CD4-positive, alpha-beta memory T cell (primary cell): Measurements from ENCODE around the gene ZNF516. TPM values are rescaled to one million over a fixed set of nuclear protein-coding genes. Genes with fewer than 3 reads are reported as not detected.
A peak's percentile ranks its signal among the peaks of the same experiment; 100 is the strongest.

Experiments
- CTCF ChIA-PET: fragments of 350-600 bp; sonication (Branson Sonifier 250); formaldehyde crosslinking; loops from one replicate; lab custom pipeline; 2021; ENCODE audit warnings: inconsistent platforms; ENCODE audit not compliant: partially characterized antibody; lab: Charles Lee
- POLR2A ChIA-PET: fragments of 350-600 bp; sonication (Branson Sonifier 250); formaldehyde crosslinking; loops from one replicate; lab custom pipeline; 2021; ENCODE audit not compliant: partially characterized antibody; lab: Charles Lee
- DNase-seq, 5 donors: peaks; one replicate each; pipeline versions ENCODE4 v3.0.0 to v3.0.0-alpha.2; 2020 to 2022; ENCODE audit warnings: mixed read lengths in 1 of 5
- H3K27ac ChIP-seq: one replicate; pipeline ENCODE4 v1.7.0; 2013; ENCODE audit warnings: low read depth, low read length
- H3K27me3 ChIP-seq: 2 replicates; pipeline ENCODE4 v1.7.0; 2013; ENCODE audit warnings: mild to moderate bottlenecking, low read length, moderate library complexity; ENCODE audit not compliant: insufficient read depth
- H3K36me3 ChIP-seq: 2 replicates; pipeline ENCODE4 v1.7.0; 2013; ENCODE audit warnings: mild to moderate bottlenecking, low read length, moderate library complexity; ENCODE audit not compliant: insufficient read depth
- H3K4me1 ChIP-seq: 2 replicates; pipeline ENCODE4 v1.7.0; 2013; ENCODE audit warnings: mild to moderate bottlenecking, low read length, moderate library complexity; ENCODE audit not compliant: insufficient read depth
- H3K4me3 ChIP-seq, 2 donors: one replicate each; pipeline ENCODE4 v1.7.0; 2013; ENCODE audit warnings: low read length in 2 of 2, mild to moderate bottlenecking in 1 of 2
- H3K9me3 ChIP-seq, 2 donors: one replicate each; pipeline ENCODE4 v1.7.0; 2013; ENCODE audit warnings: low read length in 2 of 2, control low read depth in 1 of 2; ENCODE audit not compliant: control insufficient read depth in 1 of 2
- H3K27ac Mint-ChIP-seq, 7 donors: one replicate each; pipeline ENCODE4 v1.8.0; 2020 to 2021; ENCODE audit warnings: mixed read lengths in 7 of 7, mild to moderate bottlenecking in 6 of 7, inconsistent platforms in 3 of 7, moderate library complexity in 3 of 7
- H3K27me3 Mint-ChIP-seq, 2 donors: one replicate each; pipeline ENCODE4 v1.8.0; 2020 to 2021; ENCODE audit warnings: mixed read lengths in 2 of 2
- H3K36me3 Mint-ChIP-seq, 2 donors: one replicate each; pipeline ENCODE4 v1.8.0; 2020 to 2021; ENCODE audit warnings: mixed read lengths in 2 of 2, inconsistent platforms in 1 of 2, mild to moderate bottlenecking in 1 of 2
- H3K4me1 Mint-ChIP-seq, 4 donors: one replicate each; pipeline ENCODE4 v1.8.0; 2020 to 2021; ENCODE audit warnings: mixed read lengths in 4 of 4, mild to moderate bottlenecking in 1 of 4
- H3K4me3 Mint-ChIP-seq, 8 donors: one replicate each; pipeline ENCODE4 v1.8.0; 2020 to 2021; ENCODE audit warnings: mixed read lengths in 8 of 8, mild to moderate bottlenecking in 7 of 8, moderate library complexity in 6 of 8, inconsistent platforms in 3 of 8
- H3K9me3 Mint-ChIP-seq, 8 donors: one replicate each; pipeline ENCODE4 v1.8.0; 2020 to 2021; ENCODE audit warnings: mixed read lengths in 8 of 8, mild to moderate bottlenecking in 5 of 8, inconsistent platforms in 3 of 8, moderate library complexity in 1 of 8
- intact Hi-C: fragments of 100-400 bp; cut with micrococcal nuclease; formaldehyde crosslinking; loops from one replicate; pipeline ENCODE4 v1.15.1; 2023
- polyA plus RNA-seq, 2 donors: library from polyadenylated mRNA; unstranded; fragments of 300-500 nt; fragmentation: Illumina TruSeq; gene quantifications; one replicate each; pipeline ENCODE4 v1.2.3, GENCODE V29; 2021
- total RNA-seq, 2 experiments: library from RNA; stranded (reverse); gene quantifications; one replicate each; pipeline ENCODE4 v1.2.3, GENCODE V29; 2021

The ZNF516 gene
- total and polyA plus RNA-seq, 4 experiments from 2014 or later, result 0.25 to 9.9 (median 4.9) TPM

GRCh38 chr18:76529433-76529811, 34.4 kb upstream of the ZNF516 start:
- Mint-ChIP-seq H3K36me3 (no peaks in the 10 kb centered on the region), H3K9me3 (no peaks in the 10 kb centered on the region), H3K27me3 (peaks cover 10 to 38% of the 10 kb centered on the region in 2 donors), H3K4me1 (peaks cover 0 to 9% (median 6%) of the 10 kb centered on the region in 4 donors), H3K27ac (no peak overlapping the region), H3K4me3 (peak overlapping the region in 5 of 8 donors; percentile 38 to 83 (median 63))
- H3K27ac ChIP-seq, result no peak overlapping the region
- H3K4me1 ChIP-seq, result no peaks in the 10 kb centered on the region
- intact Hi-C loops, result no loop called here
- ChIA-PET CTCF (no interaction called here), POLR2A (no interaction called here)
- DNase-seq, result no peak
- peaks cover 7% of the 10 kb centered on the region for H3K27me3 ChIP-seq
- H3K9me3 ChIP-seq, result no peaks in the 10 kb centered on the region
- H3K4me3 ChIP-seq, result no peak overlapping the region
- H3K36me3 ChIP-seq, result no peaks in the 10 kb centered on the region

- peaks cover 7% of the 10 kb centered on the region for H3K27me3 ChIP-seq
- H3K4me3 ChIP-seq, result no peak overlapping the region
- Mint-ChIP-seq H3K4me1 (peaks cover 0 to 9% (median 6%) of the 10 kb centered on the region in 4 donors), H3K4me3 (peak overlapping the region; percentile 22 to 83 (median 46)), H3K9me3 (no peaks in the 10 kb centered on the region), H3K27me3 (peaks cover 10 to 41% of the 10 kb centered on the region in 2 donors), H3K36me3 (no peaks in the 10 kb centered on the region), H3K27ac (peak overlapping the region in 1 of 7 donors; percentile 33)
- H3K9me3 ChIP-seq, result no peaks in the 10 kb centered on the region
- POLR2A ChIA-PET, result no interaction called here
- intact Hi-C loops, result no loop called here
- DNase-seq, result no peak
- H3K27ac ChIP-seq, result no peak overlapping the region
- CTCF ChIA-PET, result no interaction called here
- H3K4me1 ChIP-seq, result no peaks in the 10 kb centered on the region
- H3K36me3 ChIP-seq, result no peaks in the 10 kb centered on the region
Measured at GRCh38 chr18:76528477-76529432, 33.7 kb upstream of the ZNF516 start.

GRCh38 chr18:76525911-76526310, 30.9 kb upstream of the ZNF516 start:
- Mint-ChIP-seq H3K4me1 (peaks cover 0 to 9% (median 6%) of the 10 kb centered on the region in 4 donors), H3K9me3 (no peaks in the 10 kb centered on the region), H3K27ac (no peak overlapping the region), H3K4me3 (no peak overlapping the region), H3K27me3 (peaks cover 16 to 38% of the 10 kb centered on the region in 2 donors), H3K36me3 (no peaks in the 10 kb centered on the region)
- Histone ChIP-seq H3K27me3 (peaks cover 7% of the 10 kb centered on the region), H3K9me3 (no peaks in the 10 kb centered on the region), H3K4me1 (no peaks in the 10 kb centered on the region), H3K4me3 (no peak overlapping the region), H3K27ac (no peak overlapping the region), H3K36me3 (no peaks in the 10 kb centered on the region)
- ChIA-PET CTCF (no interaction called here), POLR2A (no interaction called here)
- intact Hi-C loops, result no loop called here
- no peak for DNase-seq

GRCh38 chr18:76524900-76525698, 30.1 kb upstream of the ZNF516 start:
- peaks cover 7% of the 10 kb centered on the region for H3K27me3 ChIP-seq
- peaks cover 17 to 36% of the 10 kb centered on the region in 2 donors for H3K27me3 Mint-ChIP-seq
- ChIA-PET POLR2A (no interaction called here), CTCF (no interaction called here)
- no peak for DNase-seq
- H3K27ac ChIP-seq, result no peak overlapping the region
- intact Hi-C loops, result no loop called here
- H3K9me3 Mint-ChIP-seq, result no peaks in the 10 kb centered on the region
- H3K36me3 Mint-ChIP-seq, result no peaks in the 10 kb centered on the region
- H3K4me1 ChIP-seq, result no peaks in the 10 kb centered on the region
- no peaks in the 10 kb centered on the region for H3K9me3 ChIP-seq
- peaks cover 0 to 9% (median 6%) of the 10 kb centered on the region in 4 donors for H3K4me1 Mint-ChIP-seq
- H3K36me3 ChIP-seq, result no peaks in the 10 kb centered on the region
- H3K4me3 ChIP-seq, result no peak overlapping the region
- H3K4me3 Mint-ChIP-seq, result peak overlapping the region in 6 of 8 donors; percentile 1 to 69 (median 34)
- H3K27ac Mint-ChIP-seq, result no peak overlapping the region

- peaks cover 7% of the 10 kb centered on the region for H3K27me3 ChIP-seq
Measured at GRCh38 chr18:76524477-76524876, 29.4 kb upstream of the ZNF516 start.

GRCh38 chr18:76522551-76522950, 27.5 kb upstream of the ZNF516 start:
- POLR2A ChIA-PET, result no interaction called here
- H3K27ac Mint-ChIP-seq, result no peak overlapping the region
- no peaks in the 10 kb centered on the region for H3K36me3 ChIP-seq
- no peaks in the 10 kb centered on the region for H3K36me3 Mint-ChIP-seq
- H3K4me3 ChIP-seq, result no peak overlapping the region
- H3K4me1 ChIP-seq, result peaks cover 4% of the 10 kb centered on the region
- intact Hi-C loops, result no loop called here
- peaks cover 7 to 19% (median 9%) of the 10 kb centered on the region in 4 donors for H3K4me1 Mint-ChIP-seq
- no peaks in the 10 kb centered on the region for H3K9me3 Mint-ChIP-seq
- peaks cover 7% of the 10 kb centered on the region for H3K27me3 ChIP-seq
- H3K4me3 Mint-ChIP-seq, result no peak overlapping the region
- no peak overlapping the region for H3K27ac ChIP-seq
- no peak for DNase-seq
- no peaks in the 10 kb centered on the region for H3K9me3 ChIP-seq
- CTCF ChIA-PET, result no interaction called here
- H3K27me3 Mint-ChIP-seq, result peaks cover 29 to 36% of the 10 kb centered on the region in 2 donors

More at GRCh38 chr18:76524477-76524876, 29.4 kb upstream of the ZNF516 start:
- no peak overlapping the region for H3K27ac Mint-ChIP-seq
- Histone ChIP-seq H3K4me1 (no peaks in the 10 kb centered on the region), H3K27ac (no peak overlapping the region), H3K4me3 (no peak overlapping the region), H3K9me3 (no peaks in the 10 kb centered on the region), H3K36me3 (no peaks in the 10 kb centered on the region)
- H3K27me3 Mint-ChIP-seq, result peaks cover 19 to 35% of the 10 kb centered on the region in 2 donors
- ChIA-PET POLR2A (no interaction called here), CTCF (no interaction called here)
- no peak overlapping the region for H3K4me3 Mint-ChIP-seq
- peaks cover 0 to 9% (median 6%) of the 10 kb centered on the region in 4 donors for H3K4me1 Mint-ChIP-seq
- no peaks in the 10 kb centered on the region for H3K36me3 Mint-ChIP-seq
- intact Hi-C loops, result no loop called here
- no peaks in the 10 kb centered on the region for H3K9me3 Mint-ChIP-seq
- DNase-seq, result no peak

- no peaks in the 10 kb centered on the region for H3K36me3 Mint-ChIP-seq
- no peak overlapping the region for H3K27ac Mint-ChIP-seq
- no peak overlapping the region for H3K4me3 Mint-ChIP-seq
- H3K27me3 ChIP-seq, result peaks cover 7% of the 10 kb centered on the region
- no peaks in the 10 kb centered on the region for H3K36me3 ChIP-seq
- ChIA-PET CTCF (no interaction called here), POLR2A (no interaction called here)
- no peak overlapping the region for H3K4me3 ChIP-seq
- no peaks in the 10 kb centered on the region for H3K9me3 ChIP-seq
- H3K9me3 Mint-ChIP-seq, result no peaks in the 10 kb centered on the region
- no peak for DNase-seq
- peaks cover 4% of the 10 kb centered on the region for H3K4me1 ChIP-seq
- intact Hi-C loops, result no loop called here
- H3K4me1 Mint-ChIP-seq, result peaks cover 7 to 21% (median 9%) of the 10 kb centered on the region in 4 donors
- no peak overlapping the region for H3K27ac ChIP-seq
- peaks cover 33 to 39% of the 10 kb centered on the region in 2 donors for H3K27me3 Mint-ChIP-seq
Measured at GRCh38 chr18:76522122-76522503, 27.1 kb upstream of the ZNF516 start.
